OCI-LY7 (cell line): ENCODE results near the gene DUOXA2.

Experiments used
- CTCF ChIP-seq: fragments of 200-600 bp; sonication (generic); conservative IDR thresholded peaks from 2 replicates; pipeline ENCODE4 v1.5.1; 2014; ENCODE audit warnings: mild to moderate bottlenecking, antibody characterized with exemption, low read length, moderate library complexity, mixed read lengths
- EZH2phosphoT487 ChIP-seq: fragments of 200-600 bp; sonication (generic); IDR thresholded peaks from 2 replicates; pipeline ENCODE4 v1.6.1; 2018; ENCODE audit warnings: low read depth, borderline replicate concordance, mild to moderate bottlenecking, mixed run types, antibody characterized with exemption, low read length, moderate library complexity, mixed read lengths

GRCh38 chr15:45116006-45116481, 1.9 kb downstream of the DUOXA2 start:
- TF ChIP-seq CTCF, result no peak
- no peak for TF ChIP-seq EZH2phosphoT487
